HG03575 (cell line): ENCODE data around the gene RUNX2.

Experiments used
- ATAC-seq: cut with Tn5 transposase; IDR thresholded peaks from one replicate; pipeline ENCODE4 v1.9.1; 2021; ENCODE audit not compliant: unreplicated experiment, insufficient number of reproducible peaks, low FRiP score; ENCODE audit errors: extremely low read depth

Gene RUNX2

DNA sequence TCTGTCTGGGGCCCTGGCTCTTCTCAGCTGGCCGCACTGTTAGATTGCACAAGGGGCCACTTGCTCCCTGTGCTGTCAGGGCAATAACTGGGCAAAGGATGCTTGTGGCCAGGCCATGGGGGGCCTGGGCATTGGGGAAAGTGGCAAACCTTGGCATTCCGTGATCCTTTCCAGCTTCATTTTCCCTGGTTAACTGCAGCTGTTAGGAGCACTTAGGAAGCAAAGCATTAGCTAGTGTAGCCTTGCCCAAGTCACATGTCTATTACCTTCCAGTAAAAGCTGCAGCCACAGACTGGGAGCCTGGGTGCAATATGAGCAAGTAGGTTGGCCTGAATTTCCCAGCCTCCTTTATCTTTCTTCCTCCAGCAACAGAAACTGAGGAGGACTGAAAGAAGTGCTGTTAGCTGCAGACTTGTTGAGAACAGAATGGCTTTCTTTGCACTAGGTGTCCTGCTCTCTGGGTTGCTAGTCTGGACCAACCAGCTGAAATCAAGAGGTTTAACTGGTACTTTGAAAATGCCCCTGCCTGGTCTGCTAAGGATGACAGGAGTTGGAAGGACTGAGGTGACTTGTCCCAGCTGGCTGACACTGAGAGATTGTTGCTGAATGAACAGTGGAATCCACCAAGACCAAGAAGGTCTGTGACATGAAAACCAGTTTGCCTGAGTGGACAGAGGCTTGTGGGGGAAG is 361.9 kb downstream of the RUNX2 start:
- ATAC-seq = no peak

DNA sequence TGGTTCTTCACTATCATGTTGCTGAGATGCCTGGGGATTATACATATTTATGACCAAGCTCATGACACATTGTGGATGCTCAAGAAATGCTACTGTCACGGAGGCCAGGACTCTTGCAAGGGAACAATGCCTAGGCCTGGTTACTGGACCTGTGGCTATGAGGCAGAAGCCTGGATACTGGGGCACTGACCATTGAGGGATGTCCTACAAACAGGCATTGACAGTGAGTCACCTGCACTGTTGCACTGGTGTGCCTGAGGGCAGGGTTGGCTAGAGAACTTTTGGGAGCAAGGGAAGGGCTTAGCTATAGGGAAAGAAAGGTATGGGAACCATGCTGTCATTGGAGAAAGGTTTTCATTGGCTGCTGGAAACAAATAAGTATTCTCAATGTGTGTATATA is 362.7 kb downstream of the RUNX2 start:
- ATAC-seq = no peak

DNA sequence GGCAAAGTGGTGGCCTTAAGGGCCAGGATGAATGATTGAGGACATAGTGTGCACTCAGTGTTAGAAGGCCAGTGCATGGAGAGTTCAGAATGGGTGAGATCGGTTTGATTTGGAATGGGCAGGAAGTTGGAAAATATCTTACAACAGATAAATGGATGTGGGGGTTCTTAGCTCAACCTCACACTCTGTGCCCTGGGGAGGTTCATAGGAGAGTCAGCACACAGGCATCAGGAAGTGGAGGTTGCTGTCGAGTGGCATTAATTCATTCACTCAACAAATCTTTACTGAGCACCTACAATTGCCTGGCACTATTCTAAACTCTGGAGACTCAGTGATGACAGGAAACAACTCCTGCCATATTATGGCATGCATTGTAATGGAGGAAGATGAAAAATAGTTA is 363.3 kb downstream of the RUNX2 start:
- no peak for ATAC-seq

DNA sequence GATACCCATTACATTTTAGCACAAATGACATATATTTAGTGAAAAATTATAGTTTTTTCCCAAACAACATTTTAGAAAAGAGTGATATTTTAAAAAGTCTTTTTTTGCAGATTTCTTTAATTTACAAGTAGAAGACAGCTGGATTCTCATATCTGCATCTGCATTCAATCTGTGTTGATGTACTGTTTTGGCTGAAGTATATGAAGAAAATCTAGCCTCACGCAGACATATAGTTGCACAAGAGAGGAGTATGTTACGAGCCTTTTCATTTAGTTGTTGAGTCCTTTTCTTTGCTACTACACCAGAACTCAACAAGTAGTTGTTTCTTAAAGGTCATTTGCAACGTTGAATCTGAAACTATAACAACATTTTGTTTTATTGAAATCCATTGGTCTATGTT is 363.9 kb downstream of the RUNX2 start:
- ATAC-seq = no peak

DNA sequence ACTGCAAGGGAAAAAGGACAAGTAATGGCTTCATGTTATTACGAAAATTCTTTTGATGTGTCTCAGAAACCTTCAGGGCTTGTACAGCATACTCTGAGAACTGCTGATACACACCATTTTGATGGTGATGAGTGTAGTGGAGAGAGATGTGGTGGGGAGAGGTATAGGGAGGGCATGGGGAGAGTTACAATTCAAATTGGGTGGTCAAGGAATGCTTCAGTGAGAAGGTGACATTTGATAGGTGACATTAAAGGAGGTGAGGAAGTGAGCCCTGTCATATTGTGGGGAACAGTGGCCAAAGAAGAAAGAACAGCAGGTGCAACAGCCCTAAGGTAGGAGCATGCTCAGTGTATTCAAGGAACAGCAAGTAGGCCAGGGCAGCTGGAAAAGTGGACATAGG is 368.6 kb downstream of the RUNX2 start:
- ATAC-seq = no peak

DNA sequence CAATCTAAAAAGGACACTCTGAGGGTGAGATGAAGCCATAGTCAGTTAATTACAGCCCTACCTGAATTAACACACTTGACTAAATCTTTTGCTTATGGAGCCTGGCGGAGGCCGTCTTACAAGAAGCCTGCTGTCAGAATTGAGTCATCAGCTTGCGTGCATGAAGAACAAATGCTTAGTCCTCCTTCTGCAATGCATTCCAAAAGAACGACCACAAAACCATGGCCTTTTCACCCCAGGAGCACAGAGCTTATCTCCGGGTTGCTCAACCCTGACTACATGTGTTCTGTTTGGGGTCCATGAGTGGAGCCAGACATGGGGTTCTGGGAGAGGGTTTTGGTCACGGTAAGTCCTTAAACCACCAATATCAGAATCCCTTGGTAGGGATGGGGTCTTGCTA is 369.5 kb downstream of the RUNX2 start:
- ATAC-seq = no peak

DNA sequence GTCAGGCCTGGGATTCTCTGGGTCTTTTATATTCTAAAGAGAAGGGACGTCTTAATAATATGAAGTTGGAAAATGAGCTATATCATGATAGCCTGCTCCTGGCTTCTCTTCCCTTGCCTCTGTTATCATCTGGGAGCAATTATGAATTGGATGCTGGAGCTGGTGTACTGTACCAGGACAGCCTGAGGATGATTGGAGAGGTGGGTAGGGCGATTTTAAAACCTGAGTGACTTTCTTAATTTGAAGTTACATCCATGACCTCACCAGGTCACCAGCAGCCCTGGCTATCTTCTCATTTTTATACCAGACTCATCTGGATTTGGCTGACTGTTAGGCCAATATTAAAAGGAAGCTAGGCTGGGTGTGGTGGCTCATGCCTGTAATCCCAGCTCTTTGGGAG is 369.9 kb downstream of the RUNX2 start:
- ATAC-seq = no peak

DNA sequence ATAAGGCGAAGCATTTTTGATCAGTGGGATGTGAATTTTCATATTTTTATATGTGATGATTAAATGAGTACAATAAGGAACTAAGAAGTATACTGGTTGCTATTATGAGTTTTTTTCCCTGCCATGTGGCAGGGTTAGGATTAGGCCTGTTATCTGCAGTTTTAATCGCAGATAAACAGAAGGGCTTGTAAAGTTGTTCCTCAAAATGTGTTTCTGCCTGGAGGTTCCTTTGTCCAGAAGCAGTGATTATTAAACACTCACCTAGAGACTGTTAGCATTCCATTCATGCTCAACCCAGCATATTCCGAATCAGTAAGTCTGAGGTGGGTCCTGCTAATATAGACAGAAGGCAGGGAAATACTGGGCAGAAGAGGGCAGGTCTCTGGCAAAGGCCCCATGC is 371.5 kb downstream of the RUNX2 start:
- ATAC-seq = no peak

DNA sequence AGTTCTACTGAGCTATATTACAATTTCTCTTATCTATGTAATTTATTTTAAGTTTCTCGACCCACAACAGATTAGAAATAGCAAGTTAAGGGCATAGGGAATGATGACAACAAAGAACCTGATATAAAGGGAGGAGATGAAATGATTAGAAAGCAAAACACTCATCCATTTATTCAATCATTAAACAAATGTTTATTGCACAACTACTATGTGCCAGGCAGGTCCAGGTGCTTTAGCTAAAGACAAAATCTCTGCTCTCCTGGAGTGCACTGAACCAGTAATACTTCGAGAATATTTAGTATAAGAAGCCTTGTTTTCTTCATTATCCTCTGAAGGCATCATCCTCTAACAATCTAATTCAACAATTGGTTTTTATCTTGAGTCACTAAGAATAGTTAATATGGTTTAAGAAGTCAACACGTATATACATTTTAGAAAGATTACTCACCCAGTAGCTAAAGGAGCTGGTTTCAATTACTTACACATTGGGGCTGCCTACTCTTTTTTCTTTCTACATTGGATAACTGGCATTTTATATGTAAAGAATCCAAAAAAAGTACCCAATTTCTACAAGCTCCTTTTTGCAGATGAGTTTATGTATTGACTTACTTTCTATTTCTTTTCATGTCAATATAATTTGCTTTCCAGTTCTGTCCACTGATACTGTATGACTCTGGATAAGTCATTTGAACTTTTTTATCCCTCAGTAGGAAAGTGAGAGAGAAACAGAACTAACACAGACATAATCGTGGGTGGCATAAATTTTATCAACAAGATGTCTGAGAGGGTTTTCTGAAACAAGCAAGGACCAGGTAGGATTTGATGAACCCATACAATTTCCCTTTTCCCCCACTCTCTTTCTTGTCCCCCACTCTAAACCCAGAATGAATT is 375.0 kb downstream of the RUNX2 start:
- no peak for ATAC-seq

DNA sequence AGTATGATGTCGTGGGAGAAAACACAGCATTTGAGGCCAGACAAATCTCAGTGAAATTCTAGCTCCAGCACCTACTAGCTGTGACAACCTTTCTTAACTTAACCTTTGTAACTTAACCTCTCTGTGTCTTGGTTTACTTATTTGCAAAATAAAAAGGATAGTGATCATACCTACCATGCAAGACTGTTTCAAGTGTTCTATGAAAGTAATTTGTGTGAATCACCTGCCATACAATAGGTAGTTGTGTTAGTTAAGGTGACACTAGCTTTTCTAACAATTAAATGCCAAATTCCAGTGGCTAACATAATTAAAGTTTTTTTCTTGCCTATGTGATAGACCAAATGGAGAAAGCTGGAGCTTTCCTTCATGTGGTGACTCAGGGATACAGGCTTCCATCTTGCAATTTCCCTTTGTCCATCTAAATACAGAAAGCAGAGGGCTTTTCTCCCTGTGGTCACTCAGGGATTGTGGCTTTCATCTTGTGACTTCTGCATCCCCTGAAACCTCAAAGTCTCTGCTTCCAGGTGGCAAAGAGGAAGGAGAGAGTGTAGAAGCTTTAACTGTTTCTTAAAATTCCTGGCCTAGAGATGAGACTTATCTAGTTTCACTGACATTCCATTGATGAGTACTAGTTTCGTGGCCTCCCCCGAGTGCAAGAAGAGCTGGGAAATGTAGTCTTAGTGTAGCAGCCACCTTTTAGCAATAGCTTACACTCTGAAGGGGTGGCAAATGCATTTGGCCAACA is 376.1 kb downstream of the RUNX2 start:
- ATAC-seq = no peak

DNA sequence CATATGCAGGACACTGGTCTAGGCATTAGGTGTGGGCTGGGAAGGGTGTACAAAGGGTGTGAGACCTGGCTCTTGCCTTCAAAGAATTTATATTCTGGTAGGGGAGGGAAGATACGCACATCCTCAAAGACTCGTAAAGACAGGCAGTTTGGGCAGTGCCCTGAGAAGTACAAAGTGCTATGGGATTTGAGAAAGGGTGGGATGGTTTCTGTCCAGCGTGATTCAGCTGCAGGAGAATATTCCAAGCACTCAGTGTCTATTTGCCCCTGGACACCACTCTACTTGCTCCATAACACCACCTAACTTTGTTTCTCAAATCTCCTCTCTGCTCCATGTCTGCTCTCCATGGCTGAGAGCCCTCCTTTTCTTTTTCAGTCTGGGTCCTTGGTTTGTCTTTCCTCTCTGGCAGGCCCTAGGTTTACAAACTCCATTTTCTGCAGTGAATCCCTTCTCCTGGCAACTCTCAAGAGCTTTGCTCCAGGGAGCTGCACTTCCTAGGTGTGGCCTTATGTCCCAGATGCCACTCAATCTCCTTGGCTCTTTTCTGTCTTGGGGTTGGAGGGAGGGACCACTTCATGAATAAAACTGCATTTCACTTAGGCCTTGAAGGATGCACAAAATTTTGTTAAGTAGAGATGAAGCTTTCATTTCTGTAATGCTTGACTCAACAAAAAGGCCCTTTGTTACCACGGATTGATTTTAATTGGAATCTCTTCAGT is 377.2 kb downstream of the RUNX2 start:
- ATAC-seq = no peak

DNA sequence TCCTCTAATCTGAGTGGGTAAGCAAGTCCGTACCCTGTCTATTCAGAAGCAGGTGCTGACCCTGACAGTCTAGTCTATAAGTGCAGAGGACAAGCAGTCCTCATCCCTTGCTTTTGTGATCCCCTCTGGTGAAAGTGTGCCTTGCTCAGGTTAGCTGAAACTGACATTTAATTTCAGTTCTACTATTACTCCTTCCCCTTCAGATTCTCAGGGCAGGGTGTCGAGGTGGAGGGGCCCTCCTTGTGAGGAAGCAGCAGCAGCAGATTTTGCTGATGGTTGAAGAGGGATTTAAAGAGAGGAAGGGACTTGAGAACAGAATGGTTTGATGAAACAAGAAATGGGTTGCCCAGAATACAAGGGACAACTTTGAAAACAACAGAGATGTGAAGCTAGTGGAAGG is 378.2 kb downstream of the RUNX2 start:
- no peak for ATAC-seq

DNA sequence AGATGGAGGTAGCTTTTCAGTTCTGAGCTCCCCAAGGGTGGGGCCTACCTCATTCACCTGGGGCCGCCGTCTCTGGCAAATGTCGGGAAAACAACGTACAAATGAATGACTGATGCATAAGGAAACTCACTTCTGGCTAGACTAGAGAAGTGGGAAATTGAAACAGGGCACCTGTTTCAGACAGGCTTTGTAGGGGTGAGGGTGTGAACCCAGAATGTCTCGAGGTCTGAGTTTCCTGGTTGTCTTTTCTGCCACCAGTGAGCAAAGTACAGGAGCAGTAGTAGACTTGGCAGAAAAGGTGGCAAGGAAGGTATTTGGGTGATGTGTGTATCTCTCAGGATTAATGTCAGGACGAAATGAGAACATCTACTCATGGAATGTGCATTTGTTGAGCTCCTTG is 379.0 kb downstream of the RUNX2 start:
- no peak for ATAC-seq

DNA sequence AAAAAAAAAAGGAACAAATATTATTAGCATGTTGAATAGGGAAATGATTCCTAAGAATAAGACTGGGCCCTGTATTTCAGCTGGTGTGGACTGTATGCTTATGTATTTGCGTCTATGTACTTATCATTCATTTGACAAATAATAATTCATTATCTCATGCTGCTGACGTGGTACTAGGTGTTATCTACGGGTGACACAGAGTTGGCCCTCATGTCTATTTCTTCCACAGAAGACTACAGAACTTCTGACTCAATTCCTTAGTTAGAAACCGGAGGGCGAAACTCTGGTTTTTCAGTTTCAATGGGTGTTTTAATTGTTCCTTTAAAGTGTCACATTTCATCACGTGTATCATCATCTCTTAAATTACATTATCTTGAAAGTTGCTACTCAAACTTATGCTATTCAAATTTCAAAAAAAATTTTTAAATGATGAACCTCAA is 381.7 kb downstream of the RUNX2 start:
- ATAC-seq = peak; percentile 62

DNA sequence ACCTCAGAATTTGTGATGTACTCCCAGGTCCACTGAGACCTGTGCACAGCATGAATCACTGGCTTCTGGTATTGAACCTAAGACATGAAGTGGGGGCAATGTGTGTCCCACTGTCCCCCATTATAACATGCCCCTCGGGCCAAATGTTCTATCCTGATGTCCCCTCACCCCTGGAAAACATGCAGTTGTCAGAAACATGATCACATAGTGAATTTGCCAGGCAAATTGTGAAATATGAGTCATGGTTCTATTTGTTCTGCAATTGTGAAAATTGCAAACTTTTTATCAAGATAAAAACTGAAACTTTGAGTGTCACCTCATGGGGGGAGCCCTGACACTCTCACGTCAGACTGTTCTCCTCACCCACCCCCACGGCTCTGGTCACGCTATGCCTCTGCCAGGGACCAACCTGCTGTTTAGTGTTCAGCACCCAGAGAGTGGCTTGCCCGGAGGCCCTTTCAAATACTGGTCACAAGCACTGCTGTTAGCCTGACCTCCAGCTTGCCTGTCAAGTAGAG is 382.2 kb downstream of the RUNX2 start:
- ATAC-seq = peak; percentile 32

DNA sequence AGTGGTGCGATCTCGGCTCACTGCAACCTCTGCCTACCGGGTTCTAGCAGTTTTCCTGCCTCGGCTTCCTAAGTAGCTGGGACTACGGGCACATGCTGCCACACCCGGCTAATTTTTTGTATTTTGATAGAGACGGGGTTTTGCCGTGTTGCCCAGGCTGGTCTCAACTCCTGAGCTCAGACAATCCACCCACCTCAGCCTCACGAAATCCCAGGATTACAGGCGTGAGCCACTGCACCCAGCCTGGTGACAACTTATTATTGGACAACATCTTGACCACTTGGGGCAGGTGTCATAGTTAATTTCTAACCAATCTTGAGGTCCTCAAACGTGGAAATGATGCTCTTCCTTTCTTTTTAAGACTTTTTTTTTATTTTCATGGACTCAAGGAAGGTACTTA is 383.9 kb downstream of the RUNX2 start:
- no peak for ATAC-seq

DNA sequence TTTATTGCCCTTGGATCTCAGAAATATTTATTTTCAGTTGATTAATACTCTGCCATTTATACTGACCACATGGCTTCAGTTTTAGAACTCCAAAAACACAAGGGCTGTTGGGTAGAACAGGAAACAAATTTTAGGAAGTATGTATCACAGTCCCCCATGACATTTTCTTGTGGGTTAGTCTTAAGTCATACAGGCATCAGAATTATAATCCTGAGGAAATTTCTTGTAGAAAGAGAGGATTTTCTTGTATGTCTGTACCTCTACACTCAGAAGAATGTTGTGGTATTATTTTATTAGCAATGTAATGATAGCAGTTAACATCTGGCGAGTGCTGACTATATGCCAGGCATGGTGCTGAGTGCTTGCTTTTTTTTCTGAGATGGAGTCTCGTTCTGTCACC is 384.7 kb downstream of the RUNX2 start:
- no peak for ATAC-seq
